Daoy (cell line): ENCODE data around the gene TP63. TPM values are rescaled to one million over a fixed set of nuclear protein-coding genes. Genes with fewer than 3 reads are reported as not detected.
"Not testable (repeated sequence)": the region's sequence is repeated elsewhere in the genome, so short reads cannot be mapped to it uniquely, and the experiment has no call there.

Experiments
- DNase-seq: peaks from one replicate; pipeline ENCODE4 v3.0.0-alpha.2; 2015; ENCODE audit warnings: low read depth
- total RNA-seq: library from RNA; depleted of rRNA; stranded (reverse); fragments of >200 nt; shearing (Covaris generic); gene quantifications from 2 replicates; pipeline ENCODE4 v1.2.3, GENCODE V29; 2014; rRNA removed

The TP63 gene
- 0.29 and 0.36 TPM in 2 replicates for total RNA-seq

DNA sequence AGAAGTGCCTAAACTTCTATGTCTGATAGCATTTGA, at the start of gene TP63:
Gene TP63 (plus strand): TSS at position 17 of the 36 bp plus-strand sequence. CDS start 127 bp downstream, outside the sequence.
- DNase-seq, result no peak

DNA sequence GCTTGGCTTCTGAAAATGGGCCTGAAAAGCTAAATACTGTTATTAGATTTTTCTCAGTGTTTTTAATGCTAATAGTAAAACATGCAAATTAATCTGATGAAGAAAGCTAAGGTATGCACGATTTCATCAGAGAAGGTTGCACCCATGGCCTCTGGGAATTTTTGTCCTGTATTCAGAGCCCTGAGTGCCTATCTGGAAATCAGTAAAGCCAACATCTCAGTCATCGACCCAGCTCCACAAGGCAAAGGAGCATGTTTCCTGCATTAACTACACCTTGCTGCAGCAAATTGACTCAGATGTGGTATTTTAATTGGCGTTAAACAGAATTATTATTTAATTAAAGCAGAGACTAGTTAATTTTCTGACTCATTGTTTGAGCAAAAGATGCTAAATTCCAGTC, 49.0 kb upstream of the TP63 start:
- no peak for DNase-seq

DNA sequence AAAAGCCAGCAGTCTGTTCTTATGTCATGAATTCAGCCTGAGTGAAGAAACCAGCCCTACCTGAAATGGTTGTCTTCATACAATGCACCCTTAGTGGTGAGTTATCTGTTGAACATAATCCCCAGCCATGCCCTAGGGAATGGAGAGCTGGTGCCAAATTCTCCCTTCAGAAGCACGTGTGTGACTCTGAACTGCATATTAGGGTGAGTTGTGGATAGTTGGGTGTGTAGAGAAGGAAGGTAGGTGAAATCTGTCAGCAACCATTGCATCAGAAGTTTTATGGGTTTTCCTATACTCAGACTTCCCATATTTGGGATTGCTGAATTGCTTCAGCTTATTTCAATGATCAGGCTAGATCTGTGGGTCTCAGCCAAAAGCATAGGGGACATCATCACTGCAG, 46.5 kb upstream of the TP63 start:
- DNase-seq, result no peak

DNA sequence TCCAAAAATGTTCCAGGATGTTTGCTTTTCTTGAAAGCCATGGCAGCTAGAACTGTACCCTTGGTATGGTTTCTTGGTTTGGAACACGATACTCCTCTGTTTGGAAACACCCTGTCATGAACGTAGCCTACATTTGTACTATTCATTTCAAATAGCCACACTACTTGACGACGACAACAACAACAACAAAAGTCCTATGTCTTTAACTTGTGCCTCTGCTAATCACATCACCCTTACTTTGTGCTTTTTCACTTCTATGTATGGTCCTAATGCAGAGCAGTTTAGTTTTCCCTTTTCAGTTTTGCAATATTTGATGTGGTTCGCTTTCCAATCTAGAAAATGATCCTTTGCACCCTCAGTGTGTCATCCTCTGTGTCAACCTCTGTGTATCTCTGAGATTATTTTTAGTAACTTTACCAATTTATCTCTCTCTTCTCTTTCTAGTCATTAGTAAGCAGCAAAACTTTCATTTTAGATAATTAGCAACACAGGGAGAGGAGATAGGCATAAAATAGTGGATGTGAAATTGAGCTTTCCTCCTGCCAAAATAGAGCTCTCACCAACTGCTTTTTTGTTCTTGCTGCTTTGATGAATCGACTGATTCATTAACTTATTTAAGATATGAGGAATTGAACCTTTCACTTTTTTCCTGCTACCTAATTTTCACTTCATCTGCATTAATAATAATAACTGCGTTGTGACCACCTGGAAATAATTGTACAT, 44.1 kb upstream of the TP63 start:
- DNase-seq, result no peak

DNA sequence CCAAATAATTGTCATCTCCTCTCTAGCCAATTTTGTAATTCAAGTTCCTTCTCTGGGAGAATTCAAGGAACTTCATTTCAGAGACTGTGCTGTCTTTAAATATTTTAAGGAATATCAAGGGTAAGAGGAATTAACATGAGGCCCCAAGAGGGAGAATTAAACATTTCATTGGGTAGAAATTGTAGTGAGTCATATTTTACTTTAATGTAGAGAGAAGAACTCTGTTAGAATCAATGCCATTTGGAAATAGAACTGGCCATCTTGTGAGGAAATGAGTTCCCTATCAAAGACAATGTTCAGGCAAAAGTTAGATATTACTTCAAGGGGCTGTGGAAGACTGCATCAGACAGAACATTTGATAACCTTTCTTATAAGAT, 43.5 kb upstream of the TP63 start:
- DNase-seq, result no peak

DNA sequence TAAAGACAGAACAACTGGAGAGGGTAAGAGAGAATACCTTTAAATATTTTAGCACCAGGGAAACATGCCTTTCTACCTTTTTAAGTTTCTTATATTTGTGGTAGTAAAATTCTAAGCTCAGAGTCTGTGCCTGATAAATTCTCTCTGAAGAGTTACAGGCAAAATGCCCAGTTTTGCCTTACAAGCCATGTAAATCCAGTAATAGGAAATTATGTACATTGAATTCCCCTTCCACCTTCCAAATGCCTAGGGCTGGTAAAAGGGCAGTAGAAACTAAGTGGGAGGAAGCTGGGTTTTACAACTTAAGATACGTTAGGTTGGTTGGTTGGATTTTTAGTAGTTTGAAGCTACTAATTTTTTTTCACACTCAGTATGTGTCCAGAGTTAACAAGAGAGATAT, 43.1 kb upstream of the TP63 start:
- DNase-seq, result no peak

DNA sequence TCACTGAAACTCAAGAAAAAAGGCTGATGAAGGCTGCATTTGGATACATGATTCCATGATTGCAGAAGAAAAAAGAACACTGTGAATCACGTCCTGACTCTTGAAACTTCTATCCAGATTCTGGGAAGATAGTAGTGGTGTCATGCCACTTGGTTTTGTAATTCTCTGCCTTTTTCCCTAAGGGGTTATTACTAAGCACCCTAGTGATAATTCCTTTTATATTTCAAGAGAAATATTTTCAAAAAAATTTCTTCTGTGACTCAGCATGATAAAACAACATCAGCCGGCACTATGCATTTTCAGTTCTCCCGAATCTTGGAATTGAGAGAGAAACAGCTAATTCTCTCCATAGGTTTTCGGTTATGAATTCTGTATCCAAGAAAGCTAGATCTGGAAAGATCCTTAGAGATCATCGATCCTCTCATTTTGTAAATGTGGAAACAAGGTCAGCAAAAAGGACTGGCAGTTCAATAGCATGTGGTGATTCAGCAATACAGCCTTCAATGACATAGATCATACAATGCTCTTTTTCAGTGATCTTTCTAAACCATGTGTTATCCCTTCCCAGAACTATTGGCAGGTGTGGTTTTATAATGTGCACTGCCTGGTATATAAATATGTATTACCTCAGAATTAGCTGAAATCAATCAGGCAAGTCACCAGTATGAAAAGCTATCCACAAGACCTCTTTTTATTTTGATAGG, 42.6 kb upstream of the TP63 start:
- DNase-seq, result peak; percentile 22

DNA sequence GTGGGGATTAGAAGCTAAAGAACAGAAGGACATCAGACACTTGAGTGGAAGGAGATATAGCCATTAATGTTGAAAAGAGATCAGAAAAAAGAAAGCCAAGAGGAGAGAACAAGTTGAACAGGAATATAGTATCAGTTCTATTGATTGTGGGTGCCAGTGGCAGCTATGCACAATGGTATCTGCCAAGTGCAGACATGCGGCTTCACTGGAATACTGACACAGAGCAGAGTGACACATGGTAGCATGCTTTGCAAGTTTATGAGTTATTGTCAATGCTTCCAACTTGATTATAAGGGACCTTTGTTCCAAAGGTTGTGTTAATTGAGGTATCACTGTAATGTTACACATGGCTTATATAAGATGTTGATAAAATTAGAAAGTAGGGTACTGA, 42.0 kb upstream of the TP63 start:
- no peak for DNase-seq

DNA sequence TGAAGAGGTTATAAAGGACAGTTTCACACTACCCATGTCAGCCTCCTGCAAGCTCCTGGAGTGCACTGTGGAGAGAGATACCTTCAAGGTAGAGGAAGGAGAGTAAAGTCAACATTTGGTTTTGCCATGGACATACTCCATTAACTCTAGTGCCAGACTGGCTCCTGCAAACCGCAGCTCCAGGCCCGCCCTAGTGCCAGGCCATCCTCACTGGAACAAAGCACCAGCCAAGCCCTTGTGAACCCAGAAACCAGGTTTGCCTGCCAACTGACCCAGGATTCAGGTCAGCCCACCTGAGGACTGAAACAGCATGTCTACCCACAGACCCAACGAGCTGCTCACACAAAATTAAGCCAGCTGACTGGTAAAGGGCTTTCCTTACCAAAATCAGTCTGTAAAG, 41.0 kb upstream of the TP63 start:
- no peak for DNase-seq

DNA sequence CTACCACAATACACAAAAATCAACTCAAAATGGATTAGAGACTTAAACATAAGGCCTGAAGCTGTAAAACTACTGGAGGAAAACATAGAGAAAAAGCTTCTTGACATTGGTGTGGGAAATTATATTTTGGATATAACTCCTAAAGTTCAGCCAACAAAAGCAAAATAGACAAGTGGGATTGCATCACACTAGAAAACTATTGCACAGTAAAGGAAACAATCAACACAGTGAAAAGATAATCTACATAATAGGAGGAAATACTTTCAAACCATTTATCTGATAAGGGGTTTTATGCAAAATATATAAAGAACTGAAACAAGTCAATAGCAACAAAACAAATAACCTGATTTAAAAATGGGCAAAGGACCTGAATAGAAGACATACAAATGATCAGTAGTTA, 37.6 kb upstream of the TP63 start:
- DNase-seq, result no peak

DNA sequence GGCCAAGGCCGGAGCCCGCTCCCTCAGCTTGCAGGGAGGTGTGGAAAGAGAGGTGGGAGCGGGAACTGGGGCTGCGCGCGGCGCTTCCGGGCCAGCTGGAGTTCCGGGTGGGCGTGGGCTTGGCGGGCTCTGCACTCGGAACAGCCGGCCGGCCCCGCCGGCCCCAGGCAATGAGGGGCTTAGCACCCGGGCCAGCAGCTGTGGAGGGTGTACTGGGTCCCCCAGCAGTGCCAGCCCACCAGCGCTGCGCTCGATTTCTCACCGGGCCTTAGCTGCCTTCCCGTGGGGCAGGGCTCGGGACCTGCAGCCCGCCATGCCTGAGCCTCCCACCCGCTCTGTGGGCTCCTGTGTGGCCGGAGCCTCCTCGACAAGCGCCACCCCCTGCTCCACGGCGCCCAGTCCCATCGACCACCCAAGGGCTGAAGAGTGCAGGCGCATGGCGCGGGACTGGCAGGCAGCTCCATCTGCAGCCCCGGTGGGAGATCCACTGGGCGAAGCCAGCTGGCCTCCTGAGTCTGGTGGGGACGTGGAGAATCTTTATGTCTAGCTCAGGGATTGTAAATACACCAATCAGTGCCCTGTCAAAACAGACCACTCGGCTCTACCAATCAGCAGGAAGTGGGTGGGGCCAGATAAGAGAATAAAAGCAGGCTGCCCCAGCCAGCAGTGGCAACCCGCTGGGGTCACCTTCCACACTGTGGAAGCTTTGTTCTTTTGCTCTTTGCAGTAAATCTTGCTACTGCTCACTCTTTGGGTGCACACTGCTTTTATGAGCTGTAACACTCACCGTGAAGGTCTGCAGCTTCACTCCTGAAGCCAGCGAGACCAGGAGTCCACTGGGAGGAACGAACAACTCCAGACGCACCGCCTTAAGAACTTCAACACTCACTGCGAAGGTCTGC, 34.9 kb upstream of the TP63 start:
- DNase-seq, result not testable (repeated sequence)

DNA sequence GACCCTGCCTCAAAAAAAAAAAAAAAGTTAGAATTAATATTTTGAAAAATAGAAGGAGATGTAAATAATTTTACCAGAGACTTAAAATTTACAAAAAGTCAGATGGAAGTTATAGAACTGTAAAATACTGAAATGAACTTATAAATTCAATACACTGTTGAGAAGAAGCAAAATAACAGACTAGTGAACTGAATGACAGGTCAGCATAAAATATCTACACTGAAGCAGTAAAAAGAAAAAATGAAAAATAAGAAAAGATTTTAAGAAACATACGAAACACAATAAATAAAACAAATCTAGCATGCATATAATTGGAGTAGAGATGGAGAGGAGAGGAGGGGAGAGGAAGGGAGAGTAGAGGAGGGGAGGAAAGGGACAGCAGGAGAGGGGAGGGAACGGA, 33.3 kb upstream of the TP63 start:
- no peak for DNase-seq

DNA sequence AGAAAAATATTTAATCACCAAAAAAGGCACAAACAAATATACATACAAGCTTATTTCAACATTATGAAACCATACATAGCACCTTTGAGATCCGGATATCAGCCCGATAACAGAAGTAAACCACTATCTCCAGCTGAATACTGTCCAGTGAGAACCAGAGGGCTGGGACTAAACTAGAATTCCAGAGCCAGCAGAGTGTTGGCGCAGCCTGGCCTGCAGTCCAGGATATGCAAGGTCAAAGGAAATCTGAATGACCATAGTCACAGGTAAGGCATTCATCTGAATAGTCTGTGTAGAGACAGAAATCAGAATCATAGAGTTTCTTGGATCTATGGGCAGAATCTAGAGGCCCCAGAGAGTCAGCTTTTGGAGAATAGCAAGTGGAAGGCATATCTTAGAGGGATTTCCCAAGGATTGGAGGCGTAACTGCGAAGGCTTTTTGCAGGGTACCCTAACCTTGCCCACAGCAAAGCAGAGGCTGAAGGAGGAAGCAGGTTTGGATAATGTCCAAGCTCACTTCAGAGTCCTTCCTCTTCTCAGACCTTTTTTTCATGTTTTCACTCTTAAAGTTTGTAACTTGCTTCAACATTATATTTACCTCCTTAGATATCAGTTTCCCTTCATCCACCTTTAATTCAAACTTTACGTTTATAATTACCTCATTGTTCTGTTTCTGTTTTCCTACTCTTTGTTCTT, 32.5 kb upstream of the TP63 start:
- DNase-seq, result no peak

DNA sequence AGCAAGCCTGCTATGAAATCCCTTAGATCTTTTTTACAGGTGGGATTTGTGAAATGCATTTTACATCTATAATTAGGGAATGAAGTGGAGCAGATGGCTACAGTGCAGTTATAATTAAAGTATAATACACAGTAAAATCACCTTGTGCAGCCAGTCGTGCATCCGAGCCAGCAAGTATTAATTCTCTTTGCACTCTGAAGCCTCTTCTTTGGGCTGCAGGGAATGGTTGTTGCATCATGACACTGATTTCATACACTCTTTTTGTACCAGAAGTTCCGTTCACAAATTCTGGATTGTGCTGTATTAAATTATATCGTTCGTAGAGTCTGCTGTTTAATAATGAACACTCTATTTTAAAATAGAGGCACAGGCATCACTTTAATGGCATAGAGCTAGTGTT, 28.7 kb upstream of the TP63 start:
- no peak for DNase-seq

DNA sequence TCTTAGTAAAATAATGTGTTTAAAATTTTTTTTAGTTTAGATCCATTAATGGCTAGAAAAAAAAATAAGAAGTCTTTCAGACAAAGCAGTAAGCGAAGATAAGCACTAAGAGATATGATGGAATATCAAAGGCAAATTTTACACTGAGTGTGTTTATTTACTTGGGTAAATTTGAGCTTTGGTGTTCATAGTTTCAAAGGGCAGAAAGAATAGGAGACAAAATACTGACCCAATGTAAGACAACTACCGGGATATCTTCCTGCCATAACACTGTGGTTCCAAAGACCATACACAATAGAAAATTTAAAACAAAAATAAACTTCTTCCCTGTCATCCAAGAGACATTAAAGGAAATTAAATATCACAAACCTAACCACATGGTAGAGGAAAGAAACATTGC, 25.5 kb upstream of the TP63 start:
- DNase-seq, result no peak

DNA sequence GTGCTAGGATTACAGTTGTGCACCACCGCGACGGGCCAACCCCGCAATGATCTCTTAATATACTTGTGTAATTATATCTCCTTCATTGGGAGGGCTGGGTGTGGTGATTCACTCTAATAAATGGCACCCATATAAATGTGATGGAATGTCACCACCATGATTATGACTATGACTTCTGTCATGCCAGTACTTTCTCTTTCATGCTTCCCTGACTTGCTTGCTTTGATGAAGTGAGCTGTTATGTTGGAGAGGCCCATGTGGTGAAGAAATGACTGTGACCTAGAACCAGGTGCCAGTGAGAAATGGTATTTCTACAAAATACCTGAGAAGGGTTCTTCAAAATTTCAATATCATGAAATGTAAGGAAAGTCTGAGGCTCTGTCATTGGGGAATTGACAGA, 24.4 kb upstream of the TP63 start:
- DNase-seq, result peak; percentile 6

DNA sequence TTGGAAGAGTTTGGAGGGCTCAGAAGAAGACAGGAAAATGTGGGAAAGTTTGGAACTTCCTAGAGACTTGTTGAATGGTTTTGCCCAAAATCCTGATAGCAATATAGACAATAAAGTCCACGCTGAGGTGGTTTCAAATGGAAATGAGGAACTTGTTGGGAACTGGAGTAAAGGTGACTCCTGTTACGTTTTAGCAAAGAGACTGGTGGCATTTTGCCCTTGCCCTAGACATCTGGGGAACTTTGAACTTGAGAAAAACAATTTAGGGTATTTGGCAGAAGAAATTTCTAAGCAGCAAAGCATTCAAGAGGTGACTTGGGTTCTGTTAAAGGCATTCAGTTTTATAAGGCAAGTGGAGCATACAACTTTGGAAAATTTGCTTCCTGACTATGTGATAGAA, 18.5 kb upstream of the TP63 start:
- not testable (repeated sequence) for DNase-seq

DNA sequence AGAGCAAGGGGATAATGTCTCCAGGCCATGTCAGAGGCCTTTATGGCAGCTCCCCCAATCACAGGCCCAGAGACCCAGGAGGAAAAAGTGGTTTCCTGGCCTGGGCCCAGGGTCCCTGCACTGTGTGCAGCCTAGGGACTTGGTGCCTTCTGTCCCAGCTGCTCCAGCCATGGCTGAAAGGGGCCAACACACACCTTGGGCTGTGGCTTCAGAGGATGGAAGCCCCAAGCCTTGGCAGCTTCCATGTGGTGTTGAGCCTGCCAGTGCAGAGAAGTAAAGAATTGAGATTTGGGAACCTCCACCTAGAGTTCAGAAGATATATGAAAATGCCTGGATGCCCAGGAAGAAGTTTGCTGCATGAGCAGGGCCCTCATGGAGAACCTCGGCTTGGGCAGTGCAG, 18.1 kb upstream of the TP63 start:
- no peak for DNase-seq

DNA sequence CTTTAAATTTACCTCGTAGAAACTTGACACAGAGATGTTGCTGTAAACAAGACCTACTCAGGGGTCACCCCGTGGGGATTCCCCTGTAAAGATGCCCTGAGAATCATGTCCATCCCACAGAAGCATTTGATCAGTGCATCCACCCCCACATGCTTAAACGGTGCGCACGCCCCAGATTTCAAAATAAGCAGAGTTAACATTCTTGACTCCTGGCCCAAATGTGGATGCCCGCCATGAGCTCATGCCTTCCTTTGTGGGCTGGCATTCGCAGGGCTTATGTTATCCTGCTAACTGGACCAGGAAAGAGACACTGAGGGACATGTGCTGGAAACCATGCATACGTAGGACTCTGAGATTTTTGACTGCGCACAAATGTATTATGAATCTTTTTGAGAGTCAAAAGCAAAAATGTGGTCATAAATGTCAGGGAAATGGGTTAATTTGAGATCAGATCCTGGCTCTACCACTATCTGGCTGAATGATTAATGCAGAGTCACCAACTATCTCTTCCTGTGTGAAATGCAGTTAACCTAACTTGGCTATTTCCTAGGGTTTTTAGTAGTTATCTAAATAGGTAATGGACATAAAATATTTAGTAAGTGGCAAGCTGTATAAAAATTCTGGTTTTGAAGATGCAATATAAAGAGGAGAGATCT, 9.1 kb upstream of the TP63 start:
- peak; percentile 60 for DNase-seq

DNA sequence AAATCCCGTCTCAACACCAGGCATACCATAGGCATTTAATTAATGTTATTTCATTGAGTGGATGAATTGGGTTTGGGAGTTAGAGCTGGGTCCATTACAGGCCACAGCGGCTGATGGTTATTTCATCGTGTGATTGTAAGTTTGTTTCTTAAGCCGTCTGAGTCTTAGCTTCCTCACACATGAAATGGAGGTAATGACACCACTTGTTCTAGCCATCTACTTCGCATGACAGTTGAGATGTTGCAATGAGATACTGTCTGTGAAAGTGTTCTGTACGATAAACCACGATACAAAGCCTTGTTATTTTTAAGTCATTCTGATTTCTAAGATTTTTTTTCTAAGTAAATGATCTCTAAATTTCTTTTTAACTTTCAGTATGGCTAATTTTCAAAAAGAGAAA, 8.6 kb upstream of the TP63 start:
- no peak for DNase-seq

DNA sequence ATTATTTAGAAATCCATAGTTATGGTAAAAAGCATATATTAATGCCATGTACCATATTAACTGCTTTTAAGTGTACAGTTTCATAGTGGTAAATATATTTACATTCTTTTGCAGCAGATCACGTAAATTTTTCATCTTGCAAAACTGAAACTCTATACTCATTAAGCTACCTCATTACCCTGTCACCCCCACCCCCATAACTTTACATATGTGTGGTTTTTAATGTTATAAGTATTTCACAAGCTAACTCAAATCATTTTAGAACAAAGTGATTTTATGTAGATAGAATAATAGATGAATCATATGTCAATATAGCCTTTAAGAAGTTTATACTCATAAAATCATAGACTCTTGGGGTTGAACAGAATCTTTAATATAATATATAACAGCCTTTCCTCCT, 7.1 kb upstream of the TP63 start:
- no peak for DNase-seq

DNA sequence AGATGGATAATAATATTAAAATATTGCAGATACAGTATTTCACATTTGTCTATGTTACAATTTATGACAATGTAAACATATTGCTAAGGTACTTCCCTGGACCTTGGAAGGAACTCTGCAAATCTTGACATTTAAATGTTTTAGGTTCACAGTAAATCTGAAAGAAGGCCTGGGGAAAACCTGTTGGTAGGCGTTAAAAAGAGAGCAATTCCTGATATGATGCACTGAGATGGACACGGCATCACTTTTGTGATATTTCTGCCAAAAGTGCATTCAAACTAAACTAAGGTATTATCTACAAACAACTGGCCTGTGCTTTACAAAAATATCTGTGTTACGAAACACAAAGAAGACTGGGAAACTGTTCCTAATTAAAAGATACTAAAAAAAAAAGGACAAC, 6.1 kb upstream of the TP63 start:
- no peak for DNase-seq
